Stimulated activated CD4-positive, alpha-beta T cell treated with anti-CD3 and anti-CD28 coated beads, Interleukin-15, amount 100 ng/mL, for 48 hours (primary cell): ENCODE measurements around the gene PIP4K2C.
A peak's percentile ranks its signal among the peaks of the same experiment; 100 is the strongest.

ENCODE experiments used
- DNase-seq, 2 donors: peaks; one replicate each; pipeline ENCODE4 v3.0.0-alpha.2; 2020; ENCODE audit warnings: low read depth in 2 of 2

PIP4K2C gene

DNA sequence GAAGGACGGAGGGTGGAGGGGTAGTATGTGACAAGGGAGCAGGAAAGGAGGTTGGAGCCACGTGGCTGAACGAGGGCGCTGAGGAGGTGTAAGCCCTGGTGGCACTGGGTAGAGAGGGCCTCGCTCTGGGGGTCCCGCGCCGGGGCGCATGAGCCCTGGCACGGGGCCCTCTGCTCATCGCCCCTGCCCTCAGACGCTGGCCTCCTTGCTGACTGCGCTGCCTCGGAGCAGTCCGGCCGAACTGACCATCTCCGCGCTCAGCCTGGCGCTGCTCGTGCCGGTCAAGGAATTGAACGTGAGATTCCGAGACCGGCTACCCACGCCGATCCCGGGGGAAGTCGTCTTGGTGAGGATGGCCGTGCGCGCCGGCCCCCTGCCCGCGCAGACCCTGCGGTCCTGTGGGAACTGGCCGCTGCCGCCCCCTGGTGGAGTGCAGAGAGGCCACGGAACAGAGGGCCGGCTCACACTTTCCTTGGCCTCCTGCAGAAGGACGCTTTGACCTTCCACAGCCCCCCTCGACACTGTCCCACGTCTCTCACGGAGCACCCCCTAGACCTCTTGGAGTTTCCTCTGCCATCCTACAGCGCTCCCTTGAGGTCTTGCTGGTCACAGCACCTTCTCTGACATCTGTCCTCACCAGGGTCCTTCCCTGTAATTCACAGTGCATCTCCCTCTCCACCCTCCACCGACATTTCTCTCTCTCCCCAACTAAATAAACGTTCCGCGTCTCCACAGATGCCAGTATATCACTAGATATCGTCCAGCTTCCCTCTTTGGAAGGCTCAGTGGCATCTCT lies 30.7 kb downstream of the PIP4K2C start:
- DNase-seq = peak in 1 of 2 donors; percentile 44

DNA sequence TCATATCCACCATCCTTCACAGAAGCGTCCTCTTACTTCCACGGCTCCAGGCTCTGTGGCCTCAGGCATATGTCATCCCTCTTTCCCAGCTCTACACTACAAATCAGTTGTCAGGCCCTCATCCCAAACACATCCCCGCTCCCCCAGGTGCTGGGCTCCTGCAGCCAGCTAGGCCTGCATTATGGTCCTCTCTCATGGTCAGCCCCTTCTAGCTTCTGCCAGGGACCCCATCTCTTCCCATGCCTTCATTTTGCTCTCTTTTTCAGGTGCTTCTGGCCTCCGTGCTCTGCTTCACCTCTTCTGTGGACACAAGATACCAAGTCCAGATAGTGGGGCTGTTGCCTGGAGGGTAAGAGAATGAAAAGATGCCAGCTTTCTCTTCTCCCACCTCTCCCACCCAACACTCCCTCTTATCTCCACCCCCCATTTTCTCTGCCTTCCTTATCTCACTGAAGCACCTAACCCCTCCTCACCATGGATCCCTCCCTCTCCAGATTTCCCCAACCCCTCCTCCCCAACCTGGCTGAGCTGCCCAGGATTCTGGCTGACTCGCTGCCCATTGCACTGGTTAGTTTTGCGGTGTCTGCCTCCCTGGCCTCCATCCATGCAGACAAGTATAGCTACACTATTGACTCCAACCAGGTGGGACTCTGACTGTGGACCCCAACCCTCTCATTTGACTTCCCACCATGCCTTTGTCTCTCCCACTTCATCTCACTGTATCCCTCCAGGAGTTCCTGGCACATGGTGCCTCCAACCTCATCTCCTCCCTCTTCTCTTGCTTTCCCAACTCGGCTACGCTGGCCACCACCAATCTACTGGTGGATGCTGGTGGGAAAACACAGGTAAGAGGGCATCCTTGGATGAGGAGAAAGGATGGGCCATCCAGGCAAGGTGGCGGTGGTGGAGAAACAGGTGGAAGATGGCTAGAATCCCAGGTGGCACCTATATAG lies 31.6 kb downstream of the PIP4K2C start:
- no peak for DNase-seq

DNA sequence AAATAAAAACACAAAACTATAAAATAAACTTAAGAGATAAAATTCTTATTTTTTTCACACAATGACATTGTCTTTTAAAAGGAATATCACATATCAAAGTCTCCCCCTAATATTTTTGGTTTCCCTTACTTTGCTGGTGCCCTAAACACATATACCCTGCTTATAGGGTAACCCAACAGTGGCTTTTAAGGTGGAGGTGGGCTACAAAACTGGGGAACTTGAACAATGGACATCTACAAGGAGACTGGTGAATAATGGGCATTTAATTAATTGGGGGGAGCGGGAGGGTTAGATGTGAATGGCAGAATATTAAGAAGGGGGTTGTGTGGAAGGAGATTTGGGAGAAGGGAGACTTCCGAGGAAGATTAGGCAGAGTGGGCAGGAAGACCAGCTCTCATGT lies 32.4 kb downstream of the PIP4K2C start:
- no peak for DNase-seq

DNA sequence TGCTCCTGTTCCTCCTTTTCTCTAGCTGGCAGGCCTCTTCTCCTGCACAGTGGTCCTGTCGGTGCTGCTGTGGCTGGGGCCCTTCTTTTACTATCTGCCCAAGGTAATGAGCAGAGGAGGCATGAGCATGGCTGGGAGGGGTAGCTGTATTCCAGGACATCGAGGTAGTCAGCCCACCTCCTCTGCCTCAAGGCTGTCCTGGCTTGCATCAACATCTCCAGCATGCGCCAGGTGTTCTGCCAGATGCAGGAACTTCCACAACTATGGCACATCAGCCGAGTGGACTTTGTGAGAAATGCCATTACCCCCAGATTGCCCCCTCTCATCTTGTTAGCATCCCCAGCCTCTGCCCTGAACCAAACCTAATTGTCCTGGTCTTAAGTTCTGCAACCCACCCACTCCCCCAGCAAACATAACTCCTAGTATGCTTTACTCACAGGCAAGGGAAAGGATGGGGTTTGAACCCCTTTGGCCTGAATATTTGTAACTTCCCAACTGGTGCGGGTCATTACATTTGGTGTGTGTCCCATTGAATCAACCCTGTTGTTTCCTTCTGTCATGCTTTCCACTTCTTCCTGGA lies 32.9 kb downstream of the PIP4K2C start:
- no peak for DNase-seq

DNA sequence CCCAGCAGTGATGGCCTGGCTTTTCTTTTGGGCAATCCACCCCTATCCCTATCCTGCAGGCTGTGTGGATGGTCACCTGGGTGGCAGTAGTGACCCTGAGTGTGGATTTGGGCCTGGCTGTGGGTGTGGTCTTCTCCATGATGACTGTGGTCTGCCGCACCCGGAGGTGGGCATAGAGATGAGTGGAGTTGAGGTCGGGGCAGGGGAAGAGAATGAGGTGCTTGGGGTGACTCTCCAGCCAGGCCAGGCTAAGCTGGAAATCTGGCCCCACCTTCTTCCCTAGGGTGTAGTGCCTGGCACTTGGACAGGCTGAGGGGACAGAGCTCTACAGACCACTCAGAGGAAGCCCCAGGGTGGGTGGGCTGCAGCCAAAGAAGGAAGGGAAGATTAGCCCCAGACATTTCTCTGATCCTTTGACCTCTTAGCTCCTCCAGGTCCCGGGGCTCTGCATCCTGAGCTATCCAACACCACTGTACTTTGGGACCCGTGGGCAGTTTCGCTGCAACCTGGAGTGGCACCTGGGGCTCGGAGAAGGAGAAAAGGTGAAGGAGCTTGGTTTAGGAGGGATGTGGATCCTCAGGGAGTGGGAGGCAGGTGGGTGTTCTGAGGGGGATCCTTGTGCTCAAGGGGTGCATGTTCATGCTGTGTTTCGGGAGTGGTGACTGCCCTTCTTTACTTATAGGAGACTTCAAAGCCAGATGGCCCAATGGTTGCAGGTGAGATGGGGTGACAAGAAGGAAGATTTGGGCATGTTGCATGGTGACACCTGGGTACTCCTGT lies 33.6 kb downstream of the PIP4K2C start:
- DNase-seq = no peak

DNA sequence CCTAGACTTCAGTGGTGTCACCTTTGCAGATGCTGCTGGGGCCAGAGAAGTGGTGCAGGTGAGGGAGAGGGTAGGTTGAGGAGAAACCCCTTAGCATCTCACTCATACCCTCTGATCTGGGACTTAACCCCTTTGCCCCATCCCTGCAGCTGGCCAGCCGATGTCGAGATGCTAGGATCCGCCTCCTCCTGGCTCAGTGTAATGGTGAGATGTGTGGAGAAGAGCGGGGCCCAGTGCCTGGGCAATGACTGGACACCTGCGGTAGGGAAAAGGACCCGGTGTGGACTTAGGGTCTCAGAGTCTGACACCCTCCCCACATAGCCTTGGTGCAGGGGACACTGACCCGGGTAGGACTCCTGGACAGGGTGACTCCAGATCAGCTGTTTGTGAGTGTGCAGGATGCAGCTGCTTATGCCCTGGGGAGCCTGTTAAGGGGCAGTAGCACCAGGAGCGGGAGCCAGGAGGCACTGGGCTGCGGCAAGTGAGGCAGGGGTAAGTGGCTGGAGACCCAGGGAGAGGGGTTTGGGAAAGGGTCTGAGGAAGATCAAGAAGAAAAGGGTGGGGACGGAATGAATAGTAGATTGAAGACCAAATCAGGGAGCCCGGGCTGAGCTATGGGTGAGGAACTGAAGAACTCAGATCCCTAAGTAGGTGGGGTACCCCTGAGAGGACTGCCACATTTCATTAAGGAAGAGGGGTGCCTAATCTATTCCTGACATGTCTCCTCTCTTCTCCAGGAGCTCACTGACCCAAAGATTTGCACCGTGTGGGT lies 34.5 kb downstream of the PIP4K2C start:
- no peak for DNase-seq

DNA sequence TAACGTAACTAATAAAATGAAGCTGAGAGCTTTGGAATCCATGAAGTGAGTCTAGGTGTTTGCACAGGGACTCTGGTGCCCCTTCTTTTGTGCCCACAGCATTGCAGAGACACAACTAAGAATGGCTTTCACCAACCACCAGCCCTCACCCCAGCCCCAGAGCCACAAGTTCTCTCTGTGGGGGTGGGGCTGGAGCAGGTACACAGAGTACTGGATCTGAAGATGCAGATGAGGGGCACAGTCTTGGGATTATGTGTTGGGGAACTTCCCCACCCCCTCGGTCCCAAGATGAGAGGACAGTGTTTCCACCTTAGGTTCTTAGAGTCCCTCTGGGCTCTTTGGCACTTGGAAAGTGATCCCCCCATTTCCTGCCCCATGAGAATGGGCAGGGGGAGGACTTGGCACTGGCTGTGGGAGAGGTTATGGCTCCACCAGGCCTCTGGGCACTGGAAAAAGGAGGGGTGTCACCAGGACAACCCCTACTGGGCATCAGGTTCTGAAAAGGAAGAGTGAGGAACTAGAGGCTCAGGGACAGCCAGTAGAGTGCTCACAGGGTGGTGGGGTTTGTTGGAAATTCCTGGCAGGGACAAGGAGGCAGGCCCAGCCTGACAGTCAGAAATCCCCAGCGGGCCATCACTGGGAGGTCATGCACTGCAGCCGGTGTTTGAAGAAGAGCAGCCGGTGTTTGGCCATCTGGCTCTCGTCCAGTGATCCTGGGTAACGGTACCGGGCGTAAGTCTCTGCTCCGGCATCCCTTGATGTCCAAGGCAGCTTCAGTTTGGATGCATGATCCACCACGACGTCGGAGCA lies 35.3 kb downstream of the PIP4K2C start:
- DNase-seq = no peak

DNA sequence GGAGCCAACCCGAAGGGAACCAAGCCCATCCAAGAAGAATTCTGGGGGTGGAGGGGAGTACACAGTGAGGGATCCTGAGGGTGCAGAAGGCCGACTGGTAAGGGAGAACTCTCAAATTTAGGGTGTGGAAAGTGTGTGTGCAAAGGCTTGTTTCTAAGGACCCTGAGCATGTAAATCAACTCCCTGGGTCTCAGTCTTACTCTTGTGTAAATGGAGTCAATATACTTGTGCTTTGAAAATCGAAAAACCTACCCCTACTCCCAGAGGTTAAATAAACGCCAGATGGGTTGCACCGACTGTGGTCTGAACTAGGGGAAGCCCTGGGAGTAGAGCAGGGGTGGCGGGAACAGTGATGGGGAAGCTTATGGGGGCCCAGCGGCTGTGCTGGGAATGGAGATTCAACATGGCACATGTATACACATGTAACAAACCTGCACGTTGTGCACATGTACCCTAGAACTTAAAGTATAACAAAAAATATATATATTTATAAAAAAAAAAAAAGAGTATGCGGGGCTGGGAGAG lies 36.0 kb downstream of the PIP4K2C start:
- DNase-seq = no peak

DNA sequence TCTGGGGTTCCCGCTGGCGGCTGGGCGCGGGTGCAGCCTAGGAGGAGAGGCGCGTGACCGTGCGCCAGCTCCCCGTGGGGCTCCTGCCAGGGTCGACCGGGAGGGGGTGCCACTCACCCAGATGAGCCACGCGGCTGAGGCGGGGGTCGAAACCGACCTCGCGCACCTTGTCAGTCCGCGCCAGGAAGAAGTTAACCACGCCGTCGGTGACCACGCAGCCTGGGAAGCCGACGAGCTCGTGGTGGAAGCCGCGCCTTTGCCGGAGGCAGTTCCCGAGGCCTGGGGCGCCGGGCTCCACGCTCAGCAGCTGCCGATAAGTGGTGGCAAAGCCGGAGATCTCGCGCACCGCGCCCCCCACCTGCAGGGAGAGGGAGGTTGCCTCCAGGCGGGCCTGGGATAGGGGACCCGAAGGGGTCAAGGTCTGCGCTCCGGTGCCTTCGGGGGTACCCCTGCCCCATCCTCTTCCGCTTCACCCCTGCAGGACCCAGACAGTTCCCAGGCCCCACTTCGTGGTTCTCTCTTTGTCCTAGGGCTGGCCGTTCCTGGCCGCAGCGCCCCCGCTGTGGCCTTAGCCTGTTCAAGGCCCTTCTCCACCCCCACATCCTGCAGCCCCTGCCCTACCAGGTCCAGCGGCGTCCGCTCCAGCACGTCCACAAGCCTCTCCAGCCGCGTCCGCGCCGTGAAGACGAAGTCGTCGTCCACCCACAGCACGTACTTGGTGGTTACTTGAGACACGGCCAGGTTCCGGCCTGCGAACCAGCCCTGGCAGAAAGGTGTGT lies 36.7 kb downstream of the PIP4K2C start:
- DNase-seq = no peak

DNA sequence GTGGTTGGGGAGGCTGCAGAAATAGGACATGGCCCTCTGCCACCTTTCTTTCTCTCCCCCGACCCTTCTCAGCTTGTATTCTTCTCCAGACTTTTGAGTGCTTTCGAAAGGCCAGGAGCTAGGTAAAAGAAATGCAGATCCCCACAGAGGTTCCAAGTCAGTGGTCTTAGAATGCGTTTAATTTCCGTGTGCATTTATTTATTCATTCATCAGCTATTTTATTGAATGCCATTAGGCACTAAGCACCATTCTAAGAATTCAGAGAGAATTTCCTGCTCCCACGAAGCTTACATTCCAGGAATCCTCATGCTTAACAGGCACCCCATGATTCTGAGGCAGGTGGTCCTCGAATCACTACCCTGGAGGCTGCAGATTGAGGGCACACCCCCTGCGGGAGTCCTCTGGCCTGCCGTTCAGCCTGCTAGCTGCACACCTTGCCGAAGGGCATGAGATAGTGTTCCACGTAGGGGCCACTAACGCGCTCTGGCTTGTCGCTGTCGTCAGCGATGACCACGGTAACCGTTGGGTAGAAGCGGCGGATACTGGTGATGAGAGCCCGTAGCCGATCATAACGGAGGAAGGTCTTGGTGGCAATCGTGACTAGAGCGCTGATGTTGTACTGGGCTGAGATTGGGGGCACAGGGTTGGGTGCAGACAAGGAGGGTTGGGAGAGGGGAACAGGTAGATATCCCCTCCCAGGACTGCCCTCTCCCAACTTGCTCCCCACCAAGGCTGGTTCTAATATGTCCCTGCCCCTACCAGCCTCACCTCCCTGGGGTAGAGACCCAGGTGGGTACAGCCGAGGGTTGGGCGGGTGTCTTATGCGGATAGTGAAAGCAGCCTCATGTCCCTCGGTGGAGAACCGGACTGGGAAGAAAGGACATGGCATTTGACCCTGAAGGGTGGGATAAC lies 37.5 kb downstream of the PIP4K2C start:
- no peak for DNase-seq

DNA sequence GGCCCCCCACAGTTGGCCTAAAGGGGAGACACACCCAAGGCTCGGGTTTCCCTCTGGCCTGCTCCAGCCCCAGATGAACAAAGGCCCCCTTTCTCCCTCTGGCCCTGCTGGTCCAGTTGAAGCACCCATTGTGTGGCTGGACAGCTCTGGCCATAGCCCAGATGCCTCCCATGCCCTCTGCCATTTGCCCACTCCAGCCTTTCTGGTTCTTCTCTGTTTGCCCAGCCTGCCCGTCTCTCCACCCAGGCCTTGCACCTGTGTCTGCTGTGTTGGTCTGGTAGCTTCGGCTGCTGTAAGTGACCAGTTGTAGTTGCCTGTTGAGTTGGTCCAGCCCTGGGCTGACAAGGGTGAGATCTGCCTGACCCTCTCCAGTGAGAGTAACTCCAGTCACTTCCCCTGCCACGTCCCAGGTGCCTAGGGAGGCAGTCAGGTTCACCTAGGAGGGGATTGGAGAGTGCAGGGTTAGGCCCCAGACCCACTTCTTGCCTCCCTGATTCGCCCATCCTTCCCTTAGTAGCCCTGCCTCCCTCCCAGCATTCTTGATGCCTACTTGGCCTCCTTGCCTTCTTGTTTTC lies 39.0 kb downstream of the PIP4K2C start:
- no peak for DNase-seq

DNA sequence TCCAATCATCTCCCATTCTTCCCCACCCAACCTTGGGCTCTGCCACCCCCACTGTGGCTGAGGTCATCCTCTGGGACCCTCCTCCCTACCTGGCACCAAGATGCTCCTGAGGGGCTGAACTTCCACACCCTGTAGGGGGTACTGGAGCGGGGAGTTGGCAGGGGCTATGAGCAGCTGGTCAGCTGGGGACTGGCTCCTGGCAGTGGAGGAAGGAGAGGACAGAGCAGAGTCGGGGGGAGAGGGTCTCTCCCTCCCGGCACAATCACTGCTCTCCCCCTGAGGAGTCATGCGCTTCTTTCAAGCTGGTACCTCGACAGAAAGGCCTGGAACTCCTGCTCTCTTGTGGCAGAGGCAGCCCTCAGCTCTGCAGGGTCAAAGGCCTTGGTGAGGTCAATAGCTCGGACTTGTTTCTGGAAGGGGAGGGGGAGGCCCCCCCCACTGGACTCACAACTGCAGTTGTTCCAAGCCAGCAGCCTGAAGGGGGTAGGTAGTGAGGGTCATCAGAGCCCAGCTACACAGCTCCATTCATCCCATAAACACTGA lies 40.0 kb downstream of the PIP4K2C start:
- DNase-seq = no peak

DNA sequence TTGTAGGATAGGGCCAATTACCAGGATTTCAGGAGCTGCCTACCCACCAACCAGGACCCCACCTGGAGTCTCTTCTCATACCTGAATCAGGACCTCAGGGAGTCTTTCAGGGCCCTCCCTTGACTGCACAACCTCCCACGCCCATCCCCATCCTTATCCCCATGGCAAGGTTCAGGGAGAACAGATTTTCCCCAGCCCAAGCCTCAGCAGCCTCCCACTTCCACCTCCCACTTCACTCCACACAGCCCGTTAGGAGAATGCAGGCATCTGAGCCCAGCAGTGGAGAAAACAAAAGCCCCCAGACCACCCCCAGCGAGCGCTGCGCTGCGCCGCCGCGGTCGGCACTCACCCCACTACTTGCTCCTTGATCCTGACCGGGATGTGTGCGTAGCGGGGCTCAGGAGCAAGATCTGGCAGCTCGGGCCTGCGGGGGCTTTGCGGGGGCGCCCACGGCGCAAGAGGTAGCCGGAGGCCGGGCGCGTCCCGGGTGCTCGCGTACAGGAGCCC lies 40.6 kb downstream of the PIP4K2C start:
- DNase-seq = no peak

DNA sequence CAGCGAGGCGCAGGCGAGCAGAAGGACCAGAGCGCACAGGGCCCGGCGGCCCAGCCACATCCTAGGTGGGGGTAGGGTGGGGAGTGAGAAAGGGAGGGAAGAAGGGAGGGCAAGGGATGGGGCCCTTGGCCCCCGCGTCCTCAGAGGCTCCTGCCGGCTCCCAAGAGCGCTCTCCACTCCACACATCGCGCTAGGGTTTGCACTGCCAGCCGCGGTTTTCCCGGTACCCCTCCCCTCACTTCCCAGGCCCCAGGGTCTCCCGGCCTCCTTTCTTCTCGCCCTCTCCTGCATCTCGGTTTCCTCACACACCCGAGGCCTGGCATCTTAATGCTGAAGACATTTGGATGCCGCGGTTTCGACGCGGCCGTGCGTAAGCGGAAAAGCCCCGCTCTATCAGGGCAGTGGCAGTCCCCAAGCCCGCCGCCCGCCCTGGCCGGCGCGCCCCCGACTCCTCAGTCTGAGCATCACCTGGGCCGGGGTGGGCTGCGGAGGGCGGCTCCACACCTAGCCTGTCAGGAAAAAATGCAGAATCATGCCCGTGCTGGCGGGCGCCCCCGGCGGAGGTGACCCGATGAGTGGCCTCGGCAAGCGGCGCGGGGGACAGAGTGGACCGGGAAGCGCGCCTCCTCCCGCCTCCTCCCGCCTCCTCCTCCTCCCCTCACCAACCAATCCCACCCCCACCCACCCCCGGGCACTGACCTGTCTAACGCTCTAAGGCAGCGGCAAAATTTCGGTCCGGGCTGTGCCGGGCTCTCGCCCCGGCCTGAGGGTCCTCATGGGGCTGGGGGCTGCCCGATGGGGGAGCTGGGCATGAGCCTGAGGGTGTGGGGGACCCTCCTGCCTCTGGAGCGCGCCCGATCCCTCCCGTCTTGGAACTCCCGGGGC lies 41.3 kb downstream of the PIP4K2C start:
- no peak for DNase-seq

DNA sequence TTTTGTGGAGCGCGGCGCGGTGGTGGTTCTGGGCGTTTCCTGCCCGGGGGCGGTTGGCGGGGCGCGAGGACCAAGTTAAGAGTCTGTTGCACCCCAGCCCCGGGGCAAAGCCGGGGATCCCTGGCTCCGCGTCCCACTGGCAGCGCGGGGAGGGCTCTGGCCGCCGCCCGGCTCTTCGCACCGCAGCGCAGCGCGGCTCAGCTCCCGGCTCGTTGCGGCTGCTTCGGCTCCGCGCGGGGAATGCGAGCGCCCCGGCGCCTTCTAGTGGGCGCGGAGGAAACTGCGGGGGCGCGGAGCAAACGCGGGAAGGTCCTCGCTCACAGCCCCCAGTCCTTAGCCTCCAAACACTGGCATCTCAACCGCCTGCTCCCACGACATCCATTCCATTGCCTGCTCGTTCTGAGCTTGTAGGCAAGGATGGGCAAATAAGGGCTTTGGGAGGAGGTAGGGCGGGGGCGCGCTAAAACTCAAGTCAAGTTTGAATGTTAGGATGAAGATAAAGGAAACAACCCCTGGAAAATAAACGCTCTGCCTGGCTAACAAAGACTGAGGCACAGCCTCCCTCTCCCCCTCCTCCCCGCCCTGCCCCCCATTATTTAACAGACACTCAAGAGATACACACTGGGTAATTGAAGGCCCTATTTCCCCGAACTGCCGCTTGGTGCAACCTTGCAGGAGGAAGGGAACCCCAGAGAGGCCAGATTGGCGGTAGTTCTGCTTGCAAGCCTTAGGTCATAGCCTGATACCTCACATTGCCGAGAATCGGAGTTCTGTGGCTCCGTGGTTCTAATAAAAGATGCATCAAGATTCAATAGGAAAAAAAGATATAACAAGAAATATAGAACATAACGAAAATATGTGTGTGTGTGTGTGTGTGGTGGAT lies 42.2 kb downstream of the PIP4K2C start, which contains the start of gene B4GALNT1:
Gene B4GALNT1 (minus strand): TSS at position 244 of the 883 bp plus-strand sequence. CDS start 1,069 bp downstream, outside the sequence.
- peak; percentile 46 to 65 for DNase-seq
